Suprapubic skin (tissue), 4 donors: ENCODE data around the gene TMA7B. TPM values are rescaled to one million over a fixed set of nuclear protein-coding genes. Genes with fewer than 3 reads are reported as not detected.

Experiments
- DNase-seq, 2 donors: peaks; one replicate each; pipeline ENCODE4 v3.0.0-alpha.2; 2019; ENCODE audit warnings: low spot score in 2 of 2
- H3K27ac ChIP-seq: fragments of 200-600 bp; sonication (generic); one replicate; pipeline ENCODE4 v1.5.1; 2019
- H3K27me3 ChIP-seq: fragments of 200-600 bp; sonication (generic); one replicate; pipeline ENCODE4 v1.5.1; 2019
- H3K36me3 ChIP-seq: fragments of 200-600 bp; sonication (generic); one replicate; pipeline ENCODE4 v1.5.1; 2019
- H3K4me1 ChIP-seq: fragments of 200-600 bp; sonication (generic); one replicate; pipeline ENCODE4 v1.5.1; 2019
- H3K4me3 ChIP-seq: fragments of 200-600 bp; sonication (generic); one replicate; pipeline ENCODE4 v1.5.1; 2019; ENCODE audit warnings: mild to moderate bottlenecking
- H3K9me3 ChIP-seq: fragments of 200-600 bp; sonication (generic); one replicate; pipeline ENCODE4 v1.5.1; 2019
- CTCF ChIP-seq, 2 donors: fragments of 200-600 bp in 1 of 2; fragments of 450-650 bp in 1 of 2; sonication (generic) in 1 of 2; IDR thresholded peaks; one replicate each; pipeline ENCODE4 v1.5.1; 2016 to 2019; ENCODE audit warnings: antibody characterized with exemption in 2 of 2, mild to moderate bottlenecking in 1 of 2, moderate library complexity in 1 of 2
- EP300 ChIP-seq: sonication (generic); formaldehyde crosslinking; IDR thresholded peaks from one replicate; pipeline ENCODE4 v1.6.1; 2017; ENCODE audit warnings: antibody characterized with exemption
- POLR2A ChIP-seq, 2 donors: fragments of 450-650 bp; IDR thresholded peaks; one replicate each; pipeline ENCODE4 v1.6.1; 2017; ENCODE audit warnings: antibody characterized with exemption in 2 of 2, mild to moderate bottlenecking in 2 of 2, moderate library complexity in 2 of 2
- POLR2AphosphoS5 ChIP-seq, 3 donors: sonication (generic); formaldehyde crosslinking; IDR thresholded peaks; one replicate each; pipeline ENCODE4 v1.6.1; 2017; ENCODE audit warnings: antibody characterized with exemption in 3 of 3
- WGBS: methylation state at CpG from one replicate; pipeline ENCODE4 v1.1.5; 2018; 5-methylcytosine and 5-hydroxymethylcytosine counted together
- total RNA-seq, 4 donors: library from RNA; depleted of rRNA; stranded (reverse); fragments of >200 nt; gene quantifications; one replicate each; pipeline ENCODE4 v1.1.0, GENCODE V29; 2016

The TMA7B gene
- total RNA-seq, 4 donors from 2014 or later, result 0.76 to 1.4 TPM; not detected in 2

- Histone ChIP-seq H3K4me3 (no peak overlapping the region), H3K36me3 (no peaks in the 10 kb centered on the region), H3K27ac (no peak overlapping the region), H3K4me1 (no peaks in the 10 kb centered on the region), H3K9me3 (no peaks in the 10 kb centered on the region), H3K27me3 (peaks cover 9% of the 10 kb centered on the region)
- 78% methylated on average over 2 of the region's 2 CpGs for WGBS
- TF ChIP-seq CTCF (IDR thresholded peaks at IDR 0.05) (no peak), EP300 (no peak), POLR2A (IDR thresholded peaks at IDR 0.05) (no peak), POLR2AphosphoS5 (IDR thresholded peaks at IDR 0.05) (no peak)
- no peak for DNase-seq
Observed at GRCh38 chr22:39941601-39942000, 18.6 kb upstream of the TMA7B start.

GRCh38 chr22:39942439-39943230, 17.6 kb upstream of the TMA7B start:
- DNase-seq, result no peak
- Histone ChIP-seq H3K36me3 (no peaks in the 10 kb centered on the region), H3K4me1 (no peaks in the 10 kb centered on the region), H3K27ac (no peak overlapping the region), H3K9me3 (no peaks in the 10 kb centered on the region), H3K4me3 (no peak overlapping the region), H3K27me3 (peaks cover 6% of the 10 kb centered on the region)
- TF ChIP-seq POLR2AphosphoS5 (IDR thresholded peaks at IDR 0.05), result no peak
- no peak for TF ChIP-seq POLR2A (IDR thresholded peaks at IDR 0.05)
- TF ChIP-seq CTCF (IDR thresholded peaks at IDR 0.05), result no peak
- TF ChIP-seq EP300, result no peak
- 85% methylated on average over 8 of the region's 8 CpGs for WGBS

- Histone ChIP-seq H3K36me3 (no peaks in the 10 kb centered on the region), H3K27me3 (peaks cover 5% of the 10 kb centered on the region), H3K4me1 (no peaks in the 10 kb centered on the region), H3K9me3 (no peaks in the 10 kb centered on the region), H3K27ac (no peak overlapping the region), H3K4me3 (no peak overlapping the region)
- TF ChIP-seq POLR2A (IDR thresholded peaks at IDR 0.05) (no peak), POLR2AphosphoS5 (IDR thresholded peaks at IDR 0.05) (no peak), CTCF (IDR thresholded peaks at IDR 0.05) (no peak), EP300 (no peak)
- 71% methylated on average over 5 of the region's 5 CpGs for WGBS
- DNase-seq, result no peak
Observed at GRCh38 chr22:39943337-39943736, 16.9 kb upstream of the TMA7B start.

- no peak overlapping the region for H3K27ac ChIP-seq
- no peak for DNase-seq
Observed at GRCh38 chr22:39943953-39944872, 16.0 kb upstream of the TMA7B start.

More at GRCh38 chr22:39943953-39944872, 16.0 kb upstream of the TMA7B start:
- no peak overlapping the region for H3K4me3 ChIP-seq
- H3K9me3 ChIP-seq, result no peaks in the 10 kb centered on the region
- TF ChIP-seq CTCF (IDR thresholded peaks at IDR 0.05), result no peak
- no peaks in the 10 kb centered on the region for H3K27me3 ChIP-seq
- WGBS, result 84% methylated on average over 11 of the region's 11 CpGs
- no peaks in the 10 kb centered on the region for H3K4me1 ChIP-seq
- no peaks in the 10 kb centered on the region for H3K36me3 ChIP-seq
